HG03354 (cell line): Measurements from ENCODE around the gene PET100.

Source experiments
- ATAC-seq: cut with Tn5 transposase; IDR thresholded peaks from one replicate; pipeline ENCODE4 v1.9.1; 2021; ENCODE audit warnings: mild to moderate bottlenecking; ENCODE audit not compliant: unreplicated experiment, poor library complexity, severe bottlenecking

PET100 gene

GRCh38 chr19:7629347-7630054 is at the start of gene PET100, which contains the start of gene XAB2:
Gene PET100 (plus strand): TSS chr19:7629793. CDS start chr19:7629834, 41 bp downstream.
Gene XAB2 (minus strand): TSS chr19:7629545. CDS start chr19:7629527, 18 bp downstream.
- ATAC-seq: peak; percentile 92

- no peak for ATAC-seq
Measured at GRCh38 chr19:7582446-7582845, 47.1 kb upstream of the PET100 start.

DNA sequence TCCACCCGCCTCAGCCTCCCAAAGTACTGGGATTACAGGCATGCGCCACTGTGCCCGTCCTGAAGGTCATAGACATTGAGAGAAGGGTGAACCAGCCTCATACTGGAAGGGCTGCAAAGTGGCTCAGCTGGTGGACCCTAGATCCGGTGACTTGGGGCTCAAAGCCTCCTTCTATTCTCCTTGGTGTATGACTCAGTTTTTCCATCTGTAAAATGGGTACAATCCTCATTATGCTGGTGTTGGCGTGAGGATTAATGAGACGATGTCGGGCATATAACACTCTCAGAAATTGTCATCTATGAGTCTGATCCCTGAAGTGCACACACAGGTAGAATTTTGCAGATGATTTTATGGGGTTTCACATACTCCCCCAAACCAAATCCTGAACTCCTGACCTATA is 39.8 kb upstream of the PET100 start:
- no peak for ATAC-seq

GRCh38 chr19:7590256-7590655 is 39.3 kb upstream of the PET100 start:
- no peak for ATAC-seq

DNA sequence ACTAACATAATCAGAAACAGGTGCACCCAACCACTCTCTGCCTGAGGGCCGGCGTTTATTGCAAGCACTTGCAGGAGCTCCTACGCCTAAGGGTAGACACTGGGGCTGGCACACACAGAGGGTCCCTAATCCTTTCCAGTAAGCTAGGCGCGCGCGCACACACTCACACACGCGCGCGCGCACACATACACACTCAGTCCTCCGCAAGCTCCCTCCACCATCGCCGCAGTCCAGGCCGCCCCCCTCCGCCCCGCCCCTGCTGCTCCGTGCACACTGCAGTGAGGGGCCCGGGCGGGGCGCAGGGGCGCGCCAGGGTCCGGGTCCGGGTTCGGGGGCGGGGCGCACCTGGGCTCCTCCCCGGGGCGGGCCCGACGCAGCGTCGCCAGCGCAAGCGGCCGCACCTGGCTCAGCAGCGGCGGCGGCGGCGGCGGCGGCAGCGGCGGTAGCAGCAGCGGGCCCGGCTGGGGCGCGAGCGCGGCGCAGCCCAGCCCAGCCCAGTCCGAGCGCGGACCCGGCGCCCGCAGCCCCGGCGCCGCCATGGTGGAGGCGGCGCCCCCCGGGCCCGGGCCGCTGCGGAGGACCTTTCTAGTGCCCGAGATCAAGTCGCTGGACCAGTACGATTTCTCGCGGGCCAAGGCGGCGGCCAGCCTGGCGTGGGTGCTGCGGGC is 34.0 kb upstream of the PET100 start, which contains the start of gene CAMSAP3:
Gene CAMSAP3, plus strand, starts transcription at position 398 of the 668 bp plus-strand sequence. Its CDS starts 140 bp downstream, at position 538.
- ATAC-seq: peak; percentile 54

GRCh38 chr19:7596211-7596937 is 33.2 kb upstream of the PET100 start:
- ATAC-seq: peak; percentile 28

- ATAC-seq: no peak
Measured at GRCh38 chr19:7597689-7598088, 31.9 kb upstream of the PET100 start.

DNA sequence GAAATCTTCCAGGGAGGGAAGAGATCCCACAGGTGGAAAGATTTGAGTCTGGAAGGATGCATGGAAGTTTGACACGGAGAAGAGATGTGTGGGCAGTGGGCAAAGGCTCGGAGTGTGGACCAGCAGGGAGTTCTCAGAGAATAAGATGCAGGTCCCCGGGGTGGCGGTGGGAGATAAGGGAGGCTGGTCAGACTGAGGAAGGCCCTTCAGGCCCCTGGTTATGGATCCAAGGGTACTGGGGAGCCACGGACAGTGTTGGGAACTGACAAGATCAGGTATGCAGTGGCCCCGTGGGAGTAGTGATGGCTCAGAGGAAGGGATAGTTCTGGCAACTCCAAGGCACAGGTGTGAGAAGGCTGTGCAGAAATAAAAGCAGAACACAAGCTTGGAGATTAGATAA is 31.4 kb upstream of the PET100 start:
- ATAC-seq: no peak

DNA sequence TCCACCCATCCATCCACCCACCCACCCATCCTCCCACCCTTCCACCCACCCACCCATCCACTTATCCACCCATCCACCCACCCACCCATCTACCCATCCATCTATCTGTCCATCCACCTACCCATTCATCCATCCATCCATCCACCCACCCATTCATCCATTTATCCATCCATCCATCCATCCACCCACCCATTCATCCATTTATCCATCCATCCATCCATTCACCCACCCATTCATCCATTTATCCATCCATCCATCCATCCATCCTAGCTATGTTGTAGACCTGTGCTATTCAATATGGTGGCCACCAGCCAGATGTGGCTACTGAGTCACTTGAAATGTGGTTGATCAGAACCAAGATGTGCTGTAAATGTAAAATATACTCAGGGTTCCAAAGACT is 28.9 kb upstream of the PET100 start:
- no peak for ATAC-seq

DNA sequence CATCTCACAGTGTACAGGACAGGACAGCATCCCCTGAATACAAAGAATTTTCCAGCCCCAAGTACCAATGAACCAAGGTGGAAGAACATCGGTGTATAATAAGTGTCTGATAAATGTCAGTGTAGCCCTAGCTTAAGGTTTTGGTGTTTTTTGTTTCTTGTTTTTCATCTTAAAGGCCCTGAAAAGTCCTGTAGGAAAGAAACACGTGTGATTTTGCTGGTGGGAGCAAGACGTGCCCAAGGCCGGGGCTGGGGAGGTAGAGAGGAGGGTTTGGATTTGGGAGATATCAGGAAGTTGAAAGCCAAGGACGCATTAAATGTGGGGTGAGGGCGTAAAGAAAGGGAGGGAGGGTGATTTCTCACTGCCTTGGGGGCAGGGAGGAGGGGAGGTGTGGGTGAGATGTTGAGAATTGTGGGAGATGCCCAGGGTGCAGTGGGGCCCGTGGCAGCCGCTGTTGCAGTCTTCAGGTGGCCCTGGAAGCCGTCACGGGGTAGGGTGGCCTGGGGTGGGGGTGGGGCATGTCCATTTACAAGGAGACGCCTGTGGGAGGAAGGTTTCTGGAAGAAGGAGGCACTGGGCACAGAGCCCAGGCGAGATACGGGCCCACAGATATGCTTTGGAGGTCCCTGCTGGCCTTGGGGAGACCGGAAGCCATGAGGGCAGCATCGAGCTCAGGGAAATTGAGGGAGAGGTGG is 27.2 kb upstream of the PET100 start:
- ATAC-seq: no peak

DNA sequence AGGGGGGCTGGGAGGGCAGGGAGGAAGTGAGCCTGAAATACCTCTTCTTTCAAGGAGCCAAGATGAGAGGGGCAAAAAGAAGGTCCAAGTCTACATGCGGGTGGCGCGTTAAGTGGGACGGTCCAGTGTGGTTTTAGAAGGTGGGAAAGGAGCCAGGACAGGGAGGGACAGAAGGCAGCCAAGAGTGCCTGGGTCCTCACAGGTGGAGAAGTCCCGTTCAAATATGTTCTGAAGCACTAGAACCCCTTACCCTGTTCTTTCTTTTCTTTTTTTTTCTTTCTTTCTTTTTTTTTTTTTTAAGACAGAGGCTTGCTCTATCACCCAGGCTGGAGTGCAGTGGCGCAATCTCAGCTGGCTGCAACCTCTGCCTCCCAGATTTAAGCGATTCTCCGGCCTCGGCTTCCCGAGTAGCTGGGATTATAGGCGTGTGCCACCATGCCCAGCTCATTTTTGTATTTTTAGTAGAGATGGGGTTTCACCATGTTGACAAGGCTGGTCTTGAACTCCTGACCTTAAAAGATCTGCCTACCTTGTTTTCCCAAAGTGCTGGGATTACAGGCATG is 26.6 kb upstream of the PET100 start:
- ATAC-seq: no peak

GRCh38 chr19:7603919-7604318 is 25.7 kb upstream of the PET100 start:
- no peak for ATAC-seq

GRCh38 chr19:7605490-7606222 is 23.9 kb upstream of the PET100 start:
- ATAC-seq: no peak

DNA sequence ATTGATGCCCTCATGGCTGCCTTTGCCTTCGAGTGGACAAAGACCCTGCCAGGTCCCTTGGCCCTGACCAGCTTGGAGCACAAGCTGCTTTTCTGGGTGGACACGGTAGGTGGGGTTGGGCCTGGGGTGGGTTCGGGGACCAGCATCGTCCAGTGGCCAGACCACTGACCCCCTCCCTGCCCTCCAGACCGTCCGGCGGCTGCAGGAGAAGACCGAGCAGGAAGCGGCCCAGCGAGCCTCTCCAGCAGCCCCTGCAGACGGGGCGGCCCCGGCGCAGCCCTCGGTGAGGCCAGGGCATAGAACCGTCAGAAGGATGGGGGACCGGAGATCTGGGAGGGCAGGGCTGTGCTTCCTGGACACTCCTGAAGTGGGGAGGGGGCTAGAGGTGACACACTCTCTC is 23.3 kb upstream of the PET100 start:
- ATAC-seq: no peak

GRCh38 chr19:7607212-7607873 is 22.2 kb upstream of the PET100 start:
- ATAC-seq: no peak

- no peak for ATAC-seq
Measured at GRCh38 chr19:7607874-7608560, 21.6 kb upstream of the PET100 start.

DNA sequence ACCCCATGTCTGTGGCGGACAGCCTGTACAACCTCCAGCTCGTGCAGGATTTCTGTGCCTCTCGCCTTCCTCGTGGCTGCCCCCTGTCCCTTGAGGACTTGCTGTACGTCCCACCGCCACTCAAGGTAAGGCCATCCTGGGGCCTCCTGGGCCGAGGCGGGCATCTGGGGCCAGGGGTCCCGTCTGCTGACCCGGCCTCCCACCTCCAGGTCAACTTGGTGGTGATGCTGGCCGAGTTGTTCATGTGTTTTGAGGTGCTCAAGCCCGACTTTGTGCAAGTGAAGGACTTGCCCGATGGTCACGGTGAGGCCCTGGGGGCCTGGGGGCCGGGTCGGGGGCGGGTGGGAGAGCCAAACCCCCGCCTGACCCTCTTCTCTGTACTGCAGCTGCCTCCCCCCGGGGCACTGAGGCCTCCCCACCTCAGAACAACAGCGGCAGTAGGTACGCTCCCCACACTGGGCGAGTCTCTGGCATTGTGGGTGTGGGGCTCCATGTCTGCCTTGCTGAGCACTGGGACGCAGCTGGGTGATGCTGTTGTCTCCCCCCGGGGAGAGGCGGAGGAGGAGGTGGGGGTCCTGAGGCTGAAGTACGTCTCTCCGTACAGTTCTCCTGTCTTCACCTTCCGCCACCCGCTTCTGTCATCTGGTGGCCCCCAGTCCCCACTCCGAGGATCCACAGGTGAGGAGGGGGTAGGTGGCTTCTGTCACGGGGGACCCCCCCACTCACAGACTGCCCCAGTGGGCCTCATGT is 18.9 kb upstream of the PET100 start:
- no peak for ATAC-seq
